Measurements from ENCODE around the gene SLFN12L. TPM values are rescaled to one million over a fixed set of nuclear protein-coding genes. Genes with fewer than 3 reads are reported as not detected.

SLFN12L gene
- total RNA-seq, 1 experiment from 2014 or later = not detected

- Histone ChIP-seq H4K5ac (ENCODE audit: insufficient read length, low read depth, low read length) (no peak overlapping the region), H2AFZ (ENCODE audit: low read length) (no peak overlapping the region), H2AK5ac (ENCODE audit: insufficient read length, low read length) (no peak overlapping the region), H3K79me1 (ENCODE audit: insufficient read depth, low read depth, low read length, poor library complexity, severe bottlenecking) (no peaks in the 10 kb centered on the region), H3K4me2 (ENCODE audit: insufficient read depth, insufficient read length, low read length) (peak overlapping the region; percentile 83), H3K9ac (ENCODE audit: extremely low read depth, insufficient read length, low read length) (peak overlapping the region; percentile 4), H4K20me1 (ENCODE audit: control insufficient read depth, insufficient read depth, insufficient read length) (no peaks in the 10 kb centered on the region), H3K4me1 (ENCODE audit: insufficient read depth, low read length) (no peaks in the 10 kb centered on the region; the same call in 1 of the 2 replicates), H3K27ac (ENCODE audit: insufficient read length, low read depth, low read length) (no peak overlapping the region), H3K27me3 (ENCODE audit: insufficient read depth, low read length) (peaks cover 12% of the 10 kb centered on the region; the same call in 1 of the 2 replicates), H2BK120ac (ENCODE audit: low read depth, low read length, poor library complexity, severe bottlenecking) (peak overlapping the region; percentile 61), H3K79me2 (ENCODE audit: insufficient read depth, low read length) (peaks cover 3% of the 10 kb centered on the region; the same call in 1 of the 2 replicates), H3K4ac (ENCODE audit: low read depth, low read length) (no peak overlapping the region), H2BK20ac (ENCODE audit: low read depth, low read length, poor library complexity, severe bottlenecking) (no peak overlapping the region), H3K18ac (ENCODE audit: insufficient read length, low read depth, low read length) (peak overlapping the region; percentile 70), H2BK12ac (ENCODE audit: insufficient read length, low read depth, low read length) (no peak overlapping the region), H3K14ac (ENCODE audit: insufficient read depth, low read length) (peak overlapping the region; percentile 89; the same call in 1 of the 2 replicates), H3K23ac (ENCODE audit: insufficient read length, low read depth, low read length) (no peak overlapping the region), H2BK15ac (ENCODE audit: low read depth, low read length) (no peak overlapping the region), H4K8ac (replicated peaks; ENCODE audit: insufficient read length, low read depth, low read length) (no peak overlapping the region), H3K23me2 (ENCODE audit: insufficient read length, low read depth, low read length, poor library complexity, severe bottlenecking) (peaks cover 16% of the 10 kb centered on the region), H3K56ac (ENCODE audit: insufficient read length, low read depth, low read length) (no peak overlapping the region), H3T11ph (ENCODE audit: low read length) (no peak overlapping the region), H2BK5ac (ENCODE audit: insufficient read length, low read length) (no peak overlapping the region), H4K91ac (ENCODE audit: insufficient read length, low read depth, low read length) (no peak overlapping the region), H3K9me3 (ENCODE audit: control insufficient read depth, low read depth, low read length) (no peaks in the 10 kb centered on the region)
- no peak for TF ChIP-seq CTCF (conservative IDR thresholded peaks at IDR 0.05)
- no peaks in the 10 kb centered on the region for H3K9me3 Mint-ChIP-seq
- WGBS (ENCODE audit: extremely low coverage, insufficient read length, low lambda C conversion rate) = no CpG with 5 or more reads among the region's 36 CpGs
- peaks cover 61% of the 10 kb centered on the region for H3K27me3 Mint-ChIP-seq (ENCODE audit: low read depth)
- peak overlapping the region; percentile 62 to 84 for H3K4me3 Mint-ChIP-seq
- no peak overlapping the region; a peak in 1 of 7 replicates for H3K27ac Mint-ChIP-seq
- peaks cover 0 to 3% (median 0%) of the 10 kb centered on the region in 3 experiments; a peak in 1 of 7 replicates for H3K36me3 Mint-ChIP-seq (ENCODE audit: insufficient read depth in 1 of 3, low read depth in 3 of 3)
- DNase-seq = peak; percentile 42
- H3K4me1 Mint-ChIP-seq = peaks cover 18 to 35% of the 10 kb centered on the region in 2 experiments
Observed at GRCh38 chr17:35449371-35449931, 88.0 kb downstream of the SLFN12L start.
